ENCODE data around the gene LYSMD4. TPM values are rescaled to one million over a fixed set of nuclear protein-coding genes. Genes with fewer than 3 reads are reported as not detected.

LYSMD4 gene
- total and polyA plus RNA-seq, 2 donors (not counting 1 experiment from before 2014, with no cell fraction given): 7.0 to 12.6 TPM

DNA sequence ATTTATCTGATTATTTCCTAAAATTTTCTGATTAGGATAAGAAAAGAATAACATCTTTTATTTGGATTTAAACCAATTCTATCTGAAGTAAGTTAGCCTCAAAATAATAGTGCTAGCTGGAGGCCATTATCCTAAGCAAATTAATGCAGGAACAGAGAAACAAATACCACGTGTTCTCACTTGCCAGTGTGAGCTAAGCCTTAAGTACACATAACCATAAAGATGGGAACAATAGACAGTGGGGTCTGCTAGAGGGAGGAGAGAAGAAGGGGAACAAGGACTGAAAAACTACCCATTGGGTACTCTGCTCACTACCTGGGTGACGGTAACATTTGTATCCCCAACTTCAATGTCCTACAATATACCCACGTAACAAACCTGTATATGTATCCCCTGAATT, 31.3 kb upstream of the LYSMD4 start:
- no peaks in the 10 kb centered on the region for H3K36me3 ChIP-seq (ENCODE audit: control insufficient read depth, insufficient read depth, low read length)
- no peaks in the 10 kb centered on the region for H3K9me3 ChIP-seq (ENCODE audit: control insufficient read depth, insufficient read depth, low read depth, low read length)

DNA sequence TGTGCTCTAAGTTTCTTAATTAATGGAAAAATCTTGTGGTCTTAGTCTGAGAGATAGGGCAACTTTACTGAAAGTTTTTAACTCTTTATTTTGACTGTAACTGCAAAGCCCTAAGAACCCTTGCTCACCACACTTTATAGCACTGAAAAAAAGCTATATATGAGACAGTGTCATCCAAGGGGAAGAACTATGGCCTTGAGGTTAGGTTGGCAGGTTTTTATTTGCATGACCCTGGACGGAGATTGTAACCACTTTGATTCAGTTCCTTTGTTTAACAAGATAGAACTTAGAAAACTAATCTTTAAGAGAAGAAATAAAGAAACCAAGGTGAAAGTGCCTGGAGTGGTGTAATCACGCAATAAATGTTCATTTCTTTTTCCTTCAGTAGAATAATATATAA, 30.6 kb upstream of the LYSMD4 start:
- Histone ChIP-seq H3K4me3 (replicated peaks in 1 of 4; ENCODE audit: control extremely low read depth in 1 of 4, insufficient read depth in 1 of 4, low read depth in 3 of 4, low read length in 4 of 4) (no peak overlapping the region), H3K27ac (ENCODE audit: insufficient read depth, low read length) (no peak overlapping the region), H3K4me1 (ENCODE audit: control insufficient read depth, extremely low read depth, insufficient read depth, low read length) (no peaks in the 10 kb centered on the region), H3K36me3 (ENCODE audit: control insufficient read depth, insufficient read depth, low read length) (no peaks in the 10 kb centered on the region), H3K79me2 (ENCODE audit: control insufficient read depth, insufficient read depth, low read length) (no peaks in the 10 kb centered on the region), H3K9ac (ENCODE audit: insufficient read depth, low read length) (no peak overlapping the region), H3K9me3 (ENCODE audit: control insufficient read depth, insufficient read depth, low read depth, low read length) (no peaks in the 10 kb centered on the region), H2AFZ (ENCODE audit: low read length) (no peak overlapping the region), H3K27me3 (ENCODE audit: control insufficient read depth, insufficient read depth, low read length) (no peaks in the 10 kb centered on the region), H4K20me1 (ENCODE audit: control insufficient read depth, extremely low read depth, insufficient read depth, low read length) (no peaks in the 10 kb centered on the region), H3K4me2 (ENCODE audit: extremely low read depth, insufficient read depth, low read length) (no peak overlapping the region)
- TF ChIP-seq EZH2 (IDR thresholded peaks at IDR 0.05; ENCODE audit: low read length, missing control alignments): no peak
- TF ChIP-seq, protein P1, sequence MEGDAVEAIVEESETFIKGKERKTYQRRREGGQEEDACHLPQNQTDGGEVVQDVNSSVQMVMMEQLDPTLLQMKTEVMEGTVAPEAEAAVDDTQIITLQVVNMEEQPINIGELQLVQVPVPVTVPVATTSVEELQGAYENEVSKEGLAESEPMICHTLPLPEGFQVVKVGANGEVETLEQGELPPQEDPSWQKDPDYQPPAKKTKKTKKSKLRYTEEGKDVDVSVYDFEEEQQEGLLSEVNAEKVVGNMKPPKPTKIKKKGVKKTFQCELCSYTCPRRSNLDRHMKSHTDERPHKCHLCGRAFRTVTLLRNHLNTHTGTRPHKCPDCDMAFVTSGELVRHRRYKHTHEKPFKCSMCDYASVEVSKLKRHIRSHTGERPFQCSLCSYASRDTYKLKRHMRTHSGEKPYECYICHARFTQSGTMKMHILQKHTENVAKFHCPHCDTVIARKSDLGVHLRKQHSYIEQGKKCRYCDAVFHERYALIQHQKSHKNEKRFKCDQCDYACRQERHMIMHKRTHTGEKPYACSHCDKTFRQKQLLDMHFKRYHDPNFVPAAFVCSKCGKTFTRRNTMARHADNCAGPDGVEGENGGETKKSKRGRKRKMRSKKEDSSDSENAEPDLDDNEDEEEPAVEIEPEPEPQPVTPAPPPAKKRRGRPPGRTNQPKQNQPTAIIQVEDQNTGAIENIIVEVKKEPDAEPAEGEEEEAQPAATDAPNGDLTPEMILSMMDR (conservative IDR thresholded peaks at IDR 0.05 in 1 of 2, IDR thresholded peaks at IDR 0.05 in 1 of 2; ENCODE audit: low read depth in 1 of 2, low read length in 2 of 2): no peak
- DNase-seq (ENCODE audit: low read depth in 2 of 2): no peak

More for the DNA sequence above, 31.3 kb upstream of the LYSMD4 start:
- no peaks in the 10 kb centered on the region for H4K20me1 ChIP-seq (ENCODE audit: control insufficient read depth, extremely low read depth, insufficient read depth, low read length)
- H3K79me2 ChIP-seq (ENCODE audit: control insufficient read depth, insufficient read depth, low read length): no peaks in the 10 kb centered on the region
- no peaks in the 10 kb centered on the region for H3K4me1 ChIP-seq (ENCODE audit: control insufficient read depth, extremely low read depth, insufficient read depth, low read length)
- H3K4me3 ChIP-seq (replicated peaks in 1 of 4; ENCODE audit: control extremely low read depth in 1 of 4, insufficient read depth in 1 of 4, low read depth in 3 of 4, low read length in 4 of 4): no peak overlapping the region
- no peaks in the 10 kb centered on the region for H3K27me3 ChIP-seq (ENCODE audit: control insufficient read depth, insufficient read depth, low read length)
- DNase-seq (ENCODE audit: low read depth in 2 of 2): no peak
- no peak overlapping the region for H3K4me2 ChIP-seq (ENCODE audit: extremely low read depth, insufficient read depth, low read length)
- no peak overlapping the region for H3K9ac ChIP-seq (ENCODE audit: insufficient read depth, low read length)
- TF ChIP-seq EZH2 (IDR thresholded peaks at IDR 0.05; ENCODE audit: low read length, missing control alignments): no peak
- TF ChIP-seq, protein P1 (conservative IDR thresholded peaks at IDR 0.05 in 1 of 2, IDR thresholded peaks at IDR 0.05 in 1 of 2; ENCODE audit: low read depth in 1 of 2, low read length in 2 of 2): no peak
- H2AFZ ChIP-seq (ENCODE audit: low read length): no peak overlapping the region
- H3K27ac ChIP-seq (ENCODE audit: insufficient read depth, low read length): no peak overlapping the region

DNA sequence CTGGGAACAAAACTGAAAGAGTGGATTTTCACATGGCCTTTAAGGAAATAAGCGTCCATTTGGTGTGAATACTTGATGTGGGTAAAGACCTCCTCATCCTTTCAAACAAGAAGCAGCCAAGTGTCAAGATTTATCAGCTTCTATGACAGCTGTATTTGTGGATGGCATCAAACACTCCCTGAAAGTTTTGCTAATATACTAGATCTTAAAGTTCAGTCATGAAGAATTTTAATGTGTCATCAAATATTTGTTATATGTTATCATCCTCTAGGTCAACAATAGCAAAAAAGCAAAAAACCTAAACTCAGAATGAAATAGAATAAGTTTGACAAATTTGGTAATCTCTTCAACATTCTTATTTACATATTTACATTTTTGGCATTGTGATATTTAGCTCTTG, 29.1 kb upstream of the LYSMD4 start:
- no peak overlapping the region for H3K4me2 ChIP-seq (ENCODE audit: extremely low read depth, insufficient read depth, low read length)
- H3K36me3 ChIP-seq (ENCODE audit: control insufficient read depth, insufficient read depth, low read length): no peaks in the 10 kb centered on the region
- no peaks in the 10 kb centered on the region for H3K9me3 ChIP-seq (ENCODE audit: control insufficient read depth, insufficient read depth, low read depth, low read length)
- TF ChIP-seq, protein P1 (conservative IDR thresholded peaks at IDR 0.05 in 1 of 2, IDR thresholded peaks at IDR 0.05 in 1 of 2; ENCODE audit: low read depth in 1 of 2, low read length in 2 of 2): no peak
- TF ChIP-seq EZH2 (IDR thresholded peaks at IDR 0.05; ENCODE audit: low read length, missing control alignments): no peak
- no peak overlapping the region for H3K9ac ChIP-seq (ENCODE audit: insufficient read depth, low read length)
- no peaks in the 10 kb centered on the region for H3K27me3 ChIP-seq (ENCODE audit: control insufficient read depth, insufficient read depth, low read length)
- H3K79me2 ChIP-seq (ENCODE audit: control insufficient read depth, insufficient read depth, low read length): no peaks in the 10 kb centered on the region
- H2AFZ ChIP-seq (ENCODE audit: low read length): no peak overlapping the region
- no peak overlapping the region for H3K4me3 ChIP-seq (replicated peaks in 1 of 4; ENCODE audit: control extremely low read depth in 1 of 4, insufficient read depth in 1 of 4, low read depth in 3 of 4, low read length in 4 of 4)
- H3K27ac ChIP-seq (ENCODE audit: insufficient read depth, low read length): no peak overlapping the region
- DNase-seq (ENCODE audit: low read depth in 2 of 2): peak in 1 of 2 donors; percentile 3
- no peaks in the 10 kb centered on the region for H3K4me1 ChIP-seq (ENCODE audit: control insufficient read depth, extremely low read depth, insufficient read depth, low read length)
- H4K20me1 ChIP-seq (ENCODE audit: control insufficient read depth, extremely low read depth, insufficient read depth, low read length): no peaks in the 10 kb centered on the region

Measured in fibroblast of lung (primary cell).